OCI-LY3 (cell line): ENCODE data around the gene CASR.

Experiments
- EZH2phosphoT487 ChIP-seq: fragments of 200-600 bp; shearing (Covaris generic); IDR thresholded peaks from 2 replicates; pipeline ENCODE4 v1.6.1; 2018; ENCODE audit warnings: antibody characterized with exemption, mixed run types, low read depth
- TF ChIP-seq, protein P1 (sequence below): fragments of 200-600, 300-600 bp; sonication (generic); IDR thresholded peaks from 2 replicates; pipeline ENCODE4 v1.5.1; 2014; ENCODE audit warnings: antibody characterized with exemption, low read length, low read depth

GRCh38 chr3:122247825-122248185, 64.3 kb downstream of the CASR start:
- TF ChIP-seq, protein P1, sequence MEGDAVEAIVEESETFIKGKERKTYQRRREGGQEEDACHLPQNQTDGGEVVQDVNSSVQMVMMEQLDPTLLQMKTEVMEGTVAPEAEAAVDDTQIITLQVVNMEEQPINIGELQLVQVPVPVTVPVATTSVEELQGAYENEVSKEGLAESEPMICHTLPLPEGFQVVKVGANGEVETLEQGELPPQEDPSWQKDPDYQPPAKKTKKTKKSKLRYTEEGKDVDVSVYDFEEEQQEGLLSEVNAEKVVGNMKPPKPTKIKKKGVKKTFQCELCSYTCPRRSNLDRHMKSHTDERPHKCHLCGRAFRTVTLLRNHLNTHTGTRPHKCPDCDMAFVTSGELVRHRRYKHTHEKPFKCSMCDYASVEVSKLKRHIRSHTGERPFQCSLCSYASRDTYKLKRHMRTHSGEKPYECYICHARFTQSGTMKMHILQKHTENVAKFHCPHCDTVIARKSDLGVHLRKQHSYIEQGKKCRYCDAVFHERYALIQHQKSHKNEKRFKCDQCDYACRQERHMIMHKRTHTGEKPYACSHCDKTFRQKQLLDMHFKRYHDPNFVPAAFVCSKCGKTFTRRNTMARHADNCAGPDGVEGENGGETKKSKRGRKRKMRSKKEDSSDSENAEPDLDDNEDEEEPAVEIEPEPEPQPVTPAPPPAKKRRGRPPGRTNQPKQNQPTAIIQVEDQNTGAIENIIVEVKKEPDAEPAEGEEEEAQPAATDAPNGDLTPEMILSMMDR: no peak
- TF ChIP-seq EZH2phosphoT487: no peak
